Measurements from ENCODE around the gene TOM1L1. TPM values are rescaled to one million over a fixed set of nuclear protein-coding genes. Genes with fewer than 3 reads are reported as not detected.

Gene TOM1L1
- total RNA-seq, 1 experiment from 2014 or later = 44.6 TPM

- Histone ChIP-seq H3K56ac (ENCODE audit: insufficient read length, low read depth, low read length) (no peak overlapping the region), H3K4me2 (ENCODE audit: insufficient read depth, insufficient read length, low read length) (no peak overlapping the region), H2AK5ac (ENCODE audit: insufficient read length, low read length) (no peak overlapping the region), H4K5ac (ENCODE audit: insufficient read length, low read depth, low read length) (no peak overlapping the region), H3K79me1 (ENCODE audit: insufficient read depth, low read depth, low read length, poor library complexity, severe bottlenecking) (peaks cover under 1% of the 10 kb centered on the region), H3K4ac (ENCODE audit: low read depth, low read length) (no peak overlapping the region), H3K27ac (ENCODE audit: insufficient read length, low read depth, low read length) (no peak overlapping the region), H3K14ac (ENCODE audit: insufficient read depth, low read length) (no peak overlapping the region), H3K9ac (ENCODE audit: extremely low read depth, insufficient read length, low read length) (no peak overlapping the region), H3K23me2 (ENCODE audit: insufficient read length, low read depth, low read length, poor library complexity, severe bottlenecking) (no peaks in the 10 kb centered on the region), H4K91ac (ENCODE audit: insufficient read length, low read depth, low read length) (no peak overlapping the region), H2BK120ac (ENCODE audit: low read depth, low read length, poor library complexity, severe bottlenecking) (no peak overlapping the region), H3K23ac (ENCODE audit: insufficient read length, low read depth, low read length) (no peak overlapping the region), H2BK12ac (ENCODE audit: insufficient read length, low read depth, low read length) (no peak overlapping the region), H2BK20ac (ENCODE audit: low read depth, low read length, poor library complexity, severe bottlenecking) (no peak overlapping the region), H4K20me1 (ENCODE audit: control insufficient read depth, insufficient read depth, insufficient read length) (no peaks in the 10 kb centered on the region), H2BK15ac (ENCODE audit: low read depth, low read length) (no peak overlapping the region), H2AFZ (ENCODE audit: low read length) (no peak overlapping the region), H3K18ac (ENCODE audit: insufficient read length, low read depth, low read length) (no peak overlapping the region), H3K27me3 (ENCODE audit: insufficient read depth, low read length) (no peaks in the 10 kb centered on the region), H4K8ac (replicated peaks; ENCODE audit: insufficient read length, low read depth, low read length) (no peak overlapping the region), H2BK5ac (ENCODE audit: insufficient read length, low read length) (no peak overlapping the region), H3K9me3 (ENCODE audit: control insufficient read depth, low read depth, low read length) (no peaks in the 10 kb centered on the region), H3K4me1 (ENCODE audit: insufficient read depth, low read length) (no peaks in the 10 kb centered on the region), H3T11ph (ENCODE audit: low read length) (no peak overlapping the region), H3K79me2 (ENCODE audit: insufficient read depth, low read length) (peaks cover 1% of the 10 kb centered on the region)
- no peak overlapping the region for H3K4me3 Mint-ChIP-seq
- H3K27ac Mint-ChIP-seq = no peak overlapping the region
- H3K4me1 Mint-ChIP-seq = peaks cover 26 to 29% of the 10 kb centered on the region in 2 experiments
- DNase-seq = no peak
- TF ChIP-seq CTCF (conservative IDR thresholded peaks at IDR 0.05) = no peak
- no CpG with 5 or more reads among the region's 2 CpGs for WGBS (ENCODE audit: extremely low coverage, insufficient read length, low lambda C conversion rate)
- peaks cover 54 to 70% (median 61%) of the 10 kb centered on the region in 3 experiments for H3K36me3 Mint-ChIP-seq (ENCODE audit: insufficient read depth in 1 of 3, low read depth in 3 of 3)
- peaks cover 12 to 14% of the 10 kb centered on the region in 2 experiments; a peak in 4 of 5 replicates for H3K9me3 Mint-ChIP-seq
- H3K27me3 Mint-ChIP-seq (ENCODE audit: low read depth) = no peaks in the 10 kb centered on the region
Observed at GRCh38 chr17:54916721-54917120, 16.1 kb downstream of the TOM1L1 start.
